Psoas muscle (tissue), 8 donors: ENCODE results near the gene WDR27. TPM values are rescaled to one million over a fixed set of nuclear protein-coding genes. Genes with fewer than 3 reads are reported as not detected.

Experiments used
- ATAC-seq, 4 donors: fragments of 200-7000 bp; cut with Tn5 transposase; one replicate each; pipeline ENCODE4 v1.9.1; 2020; ENCODE audit warnings: moderate library complexity in 3 of 4, mild to moderate bottlenecking in 2 of 4
- DNase-seq, 2 donors: peaks; one replicate each; pipeline ENCODE4 v3.0.0-alpha.2; 2020
- H3K27ac ChIP-seq: fragments of 200-600 bp; one replicate; pipeline ENCODE4 v1.8.0; 2022
- H3K27me3 ChIP-seq, 3 donors: fragments of 200-600 bp in 1 of 3; one replicate each; pipeline versions ENCODE4 v1.6.1 to v1.8.0; 2013 to 2022; ENCODE audit warnings: low read length in 2 of 3, mild to moderate bottlenecking in 2 of 3, moderate library complexity in 1 of 3; ENCODE audit not compliant: insufficient read depth in 3 of 3
- H3K36me3 ChIP-seq, 2 donors: fragments of 200-600 bp in 1 of 2; one replicate each; pipeline versions ENCODE4 v1.6.1 to v1.8.0; 2013 to 2022; ENCODE audit warnings: low read depth in 1 of 2, mild to moderate bottlenecking in 1 of 2, moderate library complexity in 1 of 2; ENCODE audit not compliant: insufficient read depth in 1 of 2
- H3K4me1 ChIP-seq: fragments of 200-600 bp; one replicate; pipeline ENCODE4 v1.8.0; 2022
- H3K4me3 ChIP-seq: fragments of 200-600 bp; one replicate; pipeline ENCODE4 v1.8.0; 2022; ENCODE audit warnings: mild to moderate bottlenecking
- H3K9me3 ChIP-seq: fragments of 200-600 bp; one replicate; pipeline ENCODE4 v1.8.0; 2022
- CTCF ChIP-seq: fragments of 200-600 bp; IDR thresholded peaks from one replicate; pipeline ENCODE4 v1.8.0; 2022; ENCODE audit warnings: antibody characterized with exemption
- WGBS, 3 donors: extraction: QIAGEN DNeasy Blood & Tissue Kit; methylation state at CpG; one replicate each; pipeline versions ENCODE4 v1.1.6 to v1.1.7; 2013; 5-methylcytosine and 5-hydroxymethylcytosine counted together
- intact Hi-C, 2 donors: fragments of 100-400 bp; cut with DNase I; formaldehyde crosslinking; loops; one replicate each; pipeline versions ENCODE4 v1.11.0 to v1.14.2; 2022
- polyA plus RNA-seq, 3 donors: library from polyadenylated mRNA; stranded (reverse); fragments of 200-250 nt; gene quantifications; one replicate each; pipeline ENCODE4 v1.2.3, GENCODE V29; 2013
- total RNA-seq, 4 donors: library from RNA; stranded (reverse); fragmentation: NEBNext Ultra II Directional in 2 of 4; extraction: Animal tissue kit (Norgen Biotek cat#: 25700) in 2 of 4; gene quantifications; one replicate each; pipeline versions ENCODE4 v1.2.1 to v1.2.4, GENCODE V29; 2021 to 2023
- donor health status: healthy with polysubstance abuse.
- donor health status: DM: no; HTN: no; CAD: no; lungs with moderate emphysema.
- donor health status: Bipolar disorder and iron deficiency.
- donor health status: healthy.
- donor health status: DM: yes; HTN: yes; CAD: no.
- donor health status: DM: no; HTN: no; CAD: no.
- donor health status: DM: no; HTN: no; CAD: no.
- donor health status: DM: yes; HTN: yes; CAD: no.

The WDR27 gene
- total and polyA plus RNA-seq, 7 donors, result 3.1 to 14.4 (median 5.5) TPM

GRCh38 chr6:169626169-169626568 is 75.7 kb downstream of the WDR27 start:
- TF ChIP-seq CTCF, result no peak

GRCh38 chr6:169625376-169625775 is 76.5 kb downstream of the WDR27 start:
- H3K27ac ChIP-seq, result no peak overlapping the region
- intact Hi-C loops, result no loop called here
- peaks cover 0 to 10% of the 10 kb centered on the region in 2 donors for H3K36me3 ChIP-seq
- WGBS, 3 donors, result 96 to 99% (median 98%) methylated on average over 15 of the region's 15 CpGs
- H3K9me3 ChIP-seq, result no peaks in the 10 kb centered on the region
- DNase-seq, result no peak
- TF ChIP-seq CTCF, result no peak
- ATAC-seq, result no peak
- no peaks in the 10 kb centered on the region for H3K27me3 ChIP-seq
- no peak overlapping the region for H3K4me3 ChIP-seq
- no peaks in the 10 kb centered on the region for H3K4me1 ChIP-seq

More at GRCh38 chr6:169626169-169626568, 75.7 kb downstream of the WDR27 start:
- DNase-seq (no peak), ATAC-seq (no peak)
- Histone ChIP-seq H3K9me3 (no peaks in the 10 kb centered on the region), H3K27ac (no peak overlapping the region), H3K27me3 (no peaks in the 10 kb centered on the region), H3K36me3 (peaks cover 0 to 10% of the 10 kb centered on the region in 2 donors), H3K4me3 (no peak overlapping the region), H3K4me1 (no peaks in the 10 kb centered on the region)
- intact Hi-C loops, result no loop called here
- WGBS, 3 donors, result 89 to 99% (median 97%) methylated on average over 8 of the region's 8 CpGs

- DNase-seq (no peak), ATAC-seq (no peak)
- Histone ChIP-seq H3K9me3 (no peaks in the 10 kb centered on the region), H3K4me1 (no peaks in the 10 kb centered on the region), H3K4me3 (no peak overlapping the region), H3K36me3 (peaks cover 0 to 10% of the 10 kb centered on the region in 2 donors), H3K27me3 (no peaks in the 10 kb centered on the region), H3K27ac (no peak overlapping the region)
- TF ChIP-seq CTCF, result no peak
- intact Hi-C loops, result no loop called here
- WGBS, 3 donors, result 85 to 91% (median 87%) methylated on average over 11 of the region's 11 CpGs
These were observed 77.0 kb downstream of the WDR27 start for GRCh38 chr6:169624785-169625184.

- Histone ChIP-seq H3K4me1 (no peaks in the 10 kb centered on the region), H3K4me3 (no peak overlapping the region), H3K27ac (no peak overlapping the region), H3K9me3 (no peaks in the 10 kb centered on the region), H3K36me3 (peaks cover 0 to 10% of the 10 kb centered on the region in 2 donors), H3K27me3 (no peaks in the 10 kb centered on the region)
- 97 to 98% (median 98%) methylated on average over 22 of the region's 22 CpGs for WGBS, 3 donors
- TF ChIP-seq CTCF, result no peak
- intact Hi-C loops, result no loop called here
- ATAC-seq (no peak), DNase-seq (no peak)
These were observed 77.9 kb downstream of the WDR27 start for GRCh38 chr6:169623975-169624374.

GRCh38 chr6:169623343-169623742 is 78.5 kb downstream of the WDR27 start:
- no peaks in the 10 kb centered on the region for H3K9me3 ChIP-seq

More at GRCh38 chr6:169623343-169623742, 78.5 kb downstream of the WDR27 start:
- no peaks in the 10 kb centered on the region for H3K27me3 ChIP-seq
- H3K27ac ChIP-seq, result no peak overlapping the region
- intact Hi-C loops, result no loop called here
- WGBS, 3 donors, result 88 to 97% (median 97%) methylated on average over 7 of the region's 7 CpGs
- no peak for ATAC-seq
- H3K4me1 ChIP-seq, result no peaks in the 10 kb centered on the region
- H3K36me3 ChIP-seq, result peaks cover 0 to 10% of the 10 kb centered on the region in 2 donors
- TF ChIP-seq CTCF, result no peak
- DNase-seq, result no peak
- no peak overlapping the region for H3K4me3 ChIP-seq
